Upper lobe of right lung (tissue), 1 donor: Measurements from ENCODE around the gene USP10. TPM values are rescaled to one million over a fixed set of nuclear protein-coding genes. Genes with fewer than 3 reads are reported as not detected.
"Not testable (repeated sequence)": the region's sequence is repeated elsewhere in the genome, so short reads cannot be mapped to it uniquely, and the experiment has no call there.

Source experiments
- ATAC-seq: fragments of 200-7000 bp; cut with Tn5 transposase; one replicate; pipeline ENCODE4 v1.9.1; 2020; ENCODE audit warnings: mild to moderate bottlenecking, moderate library complexity
- DNase-seq: peaks from one replicate; pipeline ENCODE4 v3.0.0-alpha.2; 2020
- H3K27ac ChIP-seq: fragments of 200-600 bp; one replicate; pipeline ENCODE4 v1.8.0; 2022
- H3K27me3 ChIP-seq: fragments of 200-600 bp; one replicate; pipeline ENCODE4 v1.8.0; 2022; ENCODE audit warnings: mild to moderate bottlenecking
- H3K36me3 ChIP-seq: fragments of 200-600 bp; one replicate; pipeline ENCODE4 v1.8.0; 2022
- H3K4me1 ChIP-seq: fragments of 200-600 bp; one replicate; pipeline ENCODE4 v1.8.0; 2022
- H3K4me3 ChIP-seq: fragments of 200-600 bp; one replicate; pipeline ENCODE4 v1.8.0; 2022; ENCODE audit warnings: mild to moderate bottlenecking
- H3K9me3 ChIP-seq: fragments of 200-600 bp; one replicate; pipeline ENCODE4 v1.8.0; 2022
- CTCF ChIP-seq: fragments of 200-600 bp; IDR thresholded peaks from one replicate; pipeline ENCODE4 v1.8.0; 2022; ENCODE audit warnings: antibody characterized with exemption
- intact Hi-C: fragments of 100-400 bp; cut with DNase I; formaldehyde crosslinking; loops from one replicate; pipeline ENCODE4 v1.11.0; 2022
- total RNA-seq: library from RNA; stranded (reverse); fragmentation: NEBNext Ultra II Directional; extraction: Animal tissue kit (Norgen Biotek cat#: 25700); gene quantifications from one replicate; pipeline ENCODE4 v1.2.1, GENCODE V29; 2021
- donor health status: DM: no; HTN: yes; CAD: no; lungs with severe emphysema.

USP10 gene
- total RNA-seq, 1 donor from 2014 or later, result 59.6 TPM

DNA sequence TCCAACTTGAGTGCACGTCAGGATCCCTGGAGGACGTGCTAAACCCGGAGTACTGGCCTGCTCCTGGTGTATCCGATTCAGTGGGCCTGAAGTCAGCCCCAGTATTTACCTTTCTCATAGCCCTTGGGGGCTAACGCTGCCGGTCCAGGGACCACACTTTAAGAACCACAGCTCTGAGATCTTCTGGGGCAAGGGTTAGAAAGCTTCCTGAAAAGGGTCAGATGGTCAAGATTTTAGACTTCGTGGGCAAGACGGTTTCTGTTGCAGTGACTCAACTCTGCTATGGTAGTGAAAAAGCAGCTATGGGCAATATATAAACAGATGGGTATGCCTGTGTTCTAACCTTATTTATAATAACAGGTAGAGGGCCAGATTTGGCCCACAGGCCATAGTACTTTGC, 14.6 kb upstream of the USP10 start:
- TF ChIP-seq CTCF, result no peak
- DNase-seq (no peak), ATAC-seq (no peak)
- Histone ChIP-seq H3K36me3 (no peaks in the 10 kb centered on the region), H3K27me3 (no peaks in the 10 kb centered on the region), H3K4me3 (no peak overlapping the region), H3K4me1 (no peaks in the 10 kb centered on the region), H3K27ac (no peak overlapping the region), H3K9me3 (no peaks in the 10 kb centered on the region)
- intact Hi-C loops, result no loop called here

DNA sequence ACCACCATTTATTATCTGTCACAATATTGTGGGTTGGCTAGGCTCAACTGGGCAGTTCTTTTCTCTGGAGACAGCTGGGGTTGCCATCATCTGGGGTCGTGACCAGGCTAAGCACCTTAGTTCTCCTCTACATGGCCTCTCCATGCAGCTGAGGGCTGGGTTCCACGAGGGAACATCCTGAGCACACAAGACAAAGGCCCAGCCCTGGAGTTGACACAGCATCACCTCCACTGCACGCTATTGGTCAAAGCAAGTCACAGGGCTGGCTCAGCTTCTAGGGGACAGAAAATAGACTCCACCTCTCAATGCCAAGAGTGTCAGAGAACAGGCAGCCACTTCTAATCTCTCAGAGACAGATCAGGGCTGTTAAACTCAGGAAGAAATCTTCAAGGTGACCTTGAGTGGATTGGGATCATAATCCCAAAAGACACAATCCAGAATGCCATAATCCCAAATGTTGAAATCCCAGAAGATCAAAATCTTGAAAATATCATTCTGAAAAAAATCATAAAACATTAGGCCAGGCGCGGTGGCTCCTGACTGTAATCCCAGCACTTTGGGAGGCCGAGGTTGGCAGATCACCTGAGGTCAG, 13.0 kb upstream of the USP10 start:
- ATAC-seq, result no peak
- H3K36me3 ChIP-seq, result no peaks in the 10 kb centered on the region
- no peak for DNase-seq

DNA sequence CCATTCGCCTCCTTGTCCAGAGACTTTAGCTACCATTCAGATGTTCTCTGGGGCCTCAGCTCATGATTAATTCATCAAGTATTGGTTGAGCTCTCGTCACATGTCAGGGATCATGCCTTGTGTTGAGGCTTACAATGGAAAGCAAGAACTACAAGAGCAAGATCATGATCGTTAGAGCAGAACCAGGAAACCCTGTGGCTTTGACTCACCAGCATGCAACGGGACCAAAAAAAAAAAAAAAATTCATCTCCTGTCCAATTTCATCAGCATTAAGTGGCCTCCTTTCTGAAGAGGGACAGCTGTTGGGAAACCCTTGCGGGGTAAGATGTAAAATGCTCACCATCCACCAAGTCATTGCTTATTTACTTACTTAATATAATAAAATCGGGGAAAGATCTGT, 12.1 kb upstream of the USP10 start:
- no peaks in the 10 kb centered on the region for H3K27me3 ChIP-seq
- TF ChIP-seq CTCF, result no peak
- H3K27ac ChIP-seq, result no peak overlapping the region
- H3K9me3 ChIP-seq, result no peaks in the 10 kb centered on the region
- H3K4me1 ChIP-seq, result no peaks in the 10 kb centered on the region
- intact Hi-C loops, result no loop called here
- ATAC-seq, result peak; percentile 50
- H3K4me3 ChIP-seq, result no peak overlapping the region
- H3K36me3 ChIP-seq, result no peaks in the 10 kb centered on the region
- DNase-seq, result no peak

More for the DNA sequence above, 13.0 kb upstream of the USP10 start:
- no peaks in the 10 kb centered on the region for H3K4me1 ChIP-seq
- no peak overlapping the region for H3K27ac ChIP-seq
- no peaks in the 10 kb centered on the region for H3K27me3 ChIP-seq
- intact Hi-C loops, result no loop called here
- no peak for TF ChIP-seq CTCF
- no peaks in the 10 kb centered on the region for H3K9me3 ChIP-seq
- H3K4me3 ChIP-seq, result no peak overlapping the region

DNA sequence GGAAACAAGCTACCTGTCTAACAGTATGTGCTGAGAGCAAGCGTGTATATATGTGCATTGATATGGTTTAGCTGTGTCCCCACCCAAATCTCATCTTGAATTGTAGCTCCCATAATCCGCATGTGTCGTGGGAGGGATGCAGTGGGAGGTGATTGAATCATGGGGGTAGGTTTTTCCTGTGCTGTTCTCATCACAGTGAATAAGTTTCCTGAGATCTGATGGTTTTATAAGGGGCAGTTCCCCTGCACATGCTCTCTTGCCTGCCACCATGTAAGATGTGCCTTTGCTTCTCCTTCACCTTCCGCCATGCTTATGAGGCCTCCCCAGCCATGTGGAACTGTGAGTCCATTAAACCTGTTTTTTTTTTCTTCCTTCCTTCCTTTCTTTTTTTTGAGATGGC, 11.6 kb upstream of the USP10 start:
- H3K4me3 ChIP-seq, ATAC-seq, H3K9me3 ChIP-seq, H3K27me3 ChIP-seq, intact Hi-C loops, DNase-seq, H3K4me1 ChIP-seq, H3K36me3 ChIP-seq, H3K27ac ChIP-seq: not testable (repeated sequence)

DNA sequence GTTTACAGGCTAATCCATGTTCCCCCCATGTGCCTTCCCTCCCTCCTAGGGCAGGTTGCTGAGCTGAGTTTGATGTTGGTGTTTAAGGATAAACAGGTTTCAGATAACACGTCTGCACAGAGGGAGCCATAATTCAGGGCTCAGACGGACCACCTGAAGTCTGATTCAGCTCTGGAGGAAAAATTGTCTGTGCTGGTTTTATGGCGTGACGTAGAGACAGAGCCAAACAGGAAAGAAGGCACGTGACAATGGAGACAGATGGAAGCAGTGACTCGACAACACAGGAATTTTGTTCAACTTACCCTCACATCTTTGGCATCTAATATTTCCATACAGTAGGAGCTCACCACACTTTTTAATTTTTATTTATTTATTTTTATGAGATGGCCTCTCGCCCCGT, 10.7 kb upstream of the USP10 start:
- no peak for TF ChIP-seq CTCF
- Histone ChIP-seq H3K27ac (no peak overlapping the region), H3K9me3 (no peaks in the 10 kb centered on the region), H3K4me1 (no peaks in the 10 kb centered on the region), H3K36me3 (no peaks in the 10 kb centered on the region), H3K27me3 (no peaks in the 10 kb centered on the region), H3K4me3 (no peak overlapping the region)
- no peak for ATAC-seq
- no peak for DNase-seq
- intact Hi-C loops, result no loop called here

GRCh38 chr16:84690088-84690819, 9.5 kb upstream of the USP10 start:
- no peaks in the 10 kb centered on the region for H3K27me3 ChIP-seq
- no peak for ATAC-seq
- no peaks in the 10 kb centered on the region for H3K9me3 ChIP-seq
- H3K4me1 ChIP-seq, result no peaks in the 10 kb centered on the region
- no peak overlapping the region for H3K4me3 ChIP-seq
- intact Hi-C loops, result no loop called here
- H3K27ac ChIP-seq, result no peak overlapping the region
- no peak for DNase-seq
- no peaks in the 10 kb centered on the region for H3K36me3 ChIP-seq
- TF ChIP-seq CTCF, result no peak
